GM23338 (cell line): ENCODE data around the gene TMEM187. TPM values are rescaled to one million over a fixed set of nuclear protein-coding genes. Genes with fewer than 3 reads are reported as not detected.

Source experiments
- ATAC-seq: fragments of 200-7000 bp; cut with Tn5 transposase; 3 replicates; pipeline ENCODE4 v1.9.1; 2020
- DNase-seq: peaks from one replicate; pipeline ENCODE4 v3.0.0-alpha.2; 2015; ENCODE audit warnings: low spot score
- H2AFZ ChIP-seq: fragments of 200-600 bp; sonication (generic); 2 replicates; pipeline ENCODE4 v1.8.0; 2016; ENCODE audit warnings: antibody characterized with exemption, mild to moderate bottlenecking, moderate library complexity
- H3F3A ChIP-seq: fragments of 200-600 bp; sonication (generic); replicated peaks from 2 replicates; pipeline ENCODE4 v1.8.0; 2017; ENCODE audit warnings: antibody characterized with exemption, mixed run types, low read depth
- H3K27ac ChIP-seq: fragments of 200-600 bp; sonication (generic); 2 replicates; pipeline ENCODE4 v1.6.1; 2016; ENCODE audit warnings: low read depth
- H3K27me3 ChIP-seq: fragments of 200-600 bp; sonication (generic); 2 replicates; pipeline ENCODE4 v1.8.0; 2016; ENCODE audit warnings: mild to moderate bottlenecking, mixed run types, moderate library complexity; ENCODE audit not compliant: insufficient read depth
- H3K36me3 ChIP-seq: fragments of 200-600 bp; sonication (generic); 2 replicates; pipeline ENCODE4 v1.8.0; 2016; ENCODE audit warnings: mild to moderate bottlenecking; ENCODE audit not compliant: insufficient read depth
- H3K4me1 ChIP-seq: fragments of 200-600 bp; sonication (generic); 2 replicates; pipeline ENCODE4 v1.8.0; 2016; ENCODE audit warnings: mild to moderate bottlenecking, moderate library complexity; ENCODE audit not compliant: insufficient read depth
- H3K4me2 ChIP-seq: fragments of 200-600 bp; sonication (generic); 2 replicates; pipeline ENCODE4 v1.7.1; 2017; ENCODE audit warnings: mixed run types
- H3K4me3 ChIP-seq: fragments of 200-600 bp; sonication (generic); 2 replicates; pipeline ENCODE4 v1.6.1; 2016; ENCODE audit warnings: mixed run types
- H3K79me2 ChIP-seq: fragments of 200-600 bp; sonication (generic); replicated peaks from 2 replicates; pipeline ENCODE4 v1.8.0; 2017; ENCODE audit warnings: mild to moderate bottlenecking; ENCODE audit not compliant: insufficient read depth
- H3K9me2 ChIP-seq: fragments of 200-600 bp; sonication (generic); 2 replicates; pipeline ENCODE4 v1.8.0; 2017; ENCODE audit not compliant: insufficient read depth
- H4K20me1 ChIP-seq: fragments of 200-600 bp; sonication (generic); replicated peaks from 2 replicates; pipeline ENCODE4 v1.8.0; 2017; ENCODE audit warnings: mild to moderate bottlenecking; ENCODE audit not compliant: insufficient read depth
- H3K27ac Mint-ChIP-seq: 2 replicates; pipeline ENCODE4 v1.8.0; 2020; ENCODE audit warnings: inconsistent platforms, mild to moderate bottlenecking, moderate library complexity, mixed read lengths
- H3K27me3 Mint-ChIP-seq: 3 replicates; pipeline ENCODE4 v1.8.0; 2022; ENCODE audit warnings: low read depth, mild to moderate bottlenecking, moderate library complexity, mixed read lengths, inconsistent platforms; ENCODE audit not compliant: insufficient read depth, poor library complexity
- H3K36me3 Mint-ChIP-seq: 3 replicates; pipeline ENCODE4 v1.8.0; 2021; ENCODE audit warnings: low read depth, mild to moderate bottlenecking, inconsistent platforms, moderate library complexity, mixed read lengths
- H3K4me1 Mint-ChIP-seq: 3 replicates; pipeline ENCODE4 v1.8.0; 2020; ENCODE audit warnings: mild to moderate bottlenecking, inconsistent platforms, mixed read lengths
- H3K4me3 Mint-ChIP-seq: 3 replicates; pipeline ENCODE4 v1.8.0; 2021; ENCODE audit warnings: moderate library complexity, mild to moderate bottlenecking, inconsistent platforms, mixed read lengths
- H3K9me3 Mint-ChIP-seq: 3 replicates; pipeline ENCODE4 v1.8.0; 2020; ENCODE audit warnings: moderate library complexity, mild to moderate bottlenecking, inconsistent platforms, mixed read lengths
- CREB1 ChIP-seq: fragments of 250-450 bp; sonication (Bioruptor Pico); IDR thresholded peaks from 2 replicates; pipeline ENCODE4 v1.5.0; 2020; ENCODE audit warnings: low read depth, mild to moderate bottlenecking, moderate library complexity
- CTCF ChIP-seq, 2 experiments: fragments of 200-600 bp in 1 of 2; sonication (generic) in 1 of 2; conservative IDR thresholded peaks; 2 replicates each; pipeline versions ENCODE4 v1.5.1 to v1.6.1; 2016 to 2017; ENCODE audit warnings: antibody characterized with exemption in 2 of 2, low read depth in 2 of 2, mild to moderate bottlenecking in 2 of 2, moderate library complexity in 1 of 2
- ETS1 ChIP-seq: IDR thresholded peaks from 2 replicates; pipeline ENCODE4 v1.6.1; 2016; ENCODE audit warnings: antibody characterized with exemption
- EZH2 ChIP-seq: fragments of 200-600 bp; sonication (generic); IDR thresholded peaks from one replicate; pipeline ENCODE4 v1.8.0; 2017; ENCODE audit warnings: antibody characterized with exemption, mild to moderate bottlenecking, low read depth; ENCODE audit not compliant: unreplicated experiment
- EZH2phosphoT487 ChIP-seq: fragments of 200-600 bp; sonication (generic); IDR thresholded peaks from one replicate; pipeline ENCODE4 v1.8.1; 2018; ENCODE audit warnings: antibody characterized with exemption; ENCODE audit not compliant: unreplicated experiment
- JUNB ChIP-seq: IDR thresholded peaks from one replicate; pipeline ENCODE4 v1.6.1; 2016; ENCODE audit warnings: antibody characterized with exemption; ENCODE audit not compliant: unreplicated experiment
- NANOG ChIP-seq: IDR thresholded peaks from 2 replicates; pipeline ENCODE4 v1.6.1; 2016; ENCODE audit warnings: antibody characterized with exemption, borderline replicate concordance
- POLR2AphosphoS5 ChIP-seq: IDR thresholded peaks from 2 replicates; pipeline ENCODE4 v1.6.1; 2016; ENCODE audit warnings: antibody characterized with exemption, low read depth
- REST ChIP-seq: IDR thresholded peaks from one replicate; pipeline ENCODE4 v1.6.1; 2018; ENCODE audit warnings: antibody characterized with exemption; ENCODE audit not compliant: unreplicated experiment
- STAT1 ChIP-seq: IDR thresholded peaks from one replicate; pipeline ENCODE4 v1.6.1; 2016; ENCODE audit warnings: antibody characterized with exemption; ENCODE audit not compliant: unreplicated experiment
- ZNF114 ChIP-seq: fragments of 250-450 bp; sonication (Bioruptor Pico); IDR thresholded peaks from 2 replicates; pipeline ENCODE4 v1.5.0; 2020; ENCODE audit warnings: mild to moderate bottlenecking, moderate library complexity
- ZNF331 ChIP-seq: fragments of 250-450 bp; sonication (Bioruptor Pico); IDR thresholded peaks from 2 replicates; pipeline ENCODE4 v1.5.0; 2020; ENCODE audit warnings: low read depth, mild to moderate bottlenecking, moderate library complexity
- ZNF462 ChIP-seq: fragments of 250-450 bp; sonication (Bioruptor Pico); IDR thresholded peaks from 2 replicates; pipeline ENCODE4 v1.5.0; 2020; ENCODE audit warnings: mild to moderate bottlenecking, moderate library complexity
- polyA plus RNA-seq: library from polyadenylated mRNA; unstranded; fragments of >200 nt; fragmentation: Nextera tagmentation; extraction: Ambion mirVana; gene quantifications from 2 replicates; pipeline ENCODE4 v1.2.1, GENCODE V29; 2016
- total RNA-seq: library from RNA; depleted of rRNA; stranded (reverse); fragments of >200 nt; shearing (Covaris generic); gene quantifications from 2 replicates; pipeline ENCODE4 v1.2.3, GENCODE V29; 2014

TMEM187 gene
- total and polyA plus RNA-seq, 2 experiments from 2014 or later: 2.5 to 4.4 TPM

- no peak for TF ChIP-seq STAT1
- no peak for TF ChIP-seq CTCF (conservative IDR thresholded peaks at IDR 0.05; ENCODE audit: low read depth in 2 of 2)
- no peak for TF ChIP-seq REST
- TF ChIP-seq EZH2phosphoT487: no peak
- no peak for TF ChIP-seq ZNF462 (CRISPR knock-in tag)
- TF ChIP-seq EZH2: no peak
- TF ChIP-seq ETS1: no peak
- no peak for TF ChIP-seq JUNB
- no peak for TF ChIP-seq CREB1
- no peak for TF ChIP-seq NANOG
- no peak for TF ChIP-seq ZNF331 (CRISPR knock-in tag)
- TF ChIP-seq POLR2AphosphoS5: no peak
- TF ChIP-seq ZNF114 (CRISPR knock-in tag): no peak
- Mint-ChIP-seq H3K36me3 (peaks cover 7% of the 10 kb centered on the region; the same call in 2 of the 3 replicates), H3K27ac (no peak overlapping the region), H3K4me3 (no peak overlapping the region), H3K4me1 (peaks cover 30% of the 10 kb centered on the region), H3K9me3 (no peaks in the 10 kb centered on the region), H3K27me3 (peaks cover 8% of the 10 kb centered on the region)
- Histone ChIP-seq H3K36me3 (no peaks in the 10 kb centered on the region), H3K4me1 (peaks cover 6% of the 10 kb centered on the region; the same call in 1 of the 2 replicates), H3K79me2 (no peaks in the 10 kb centered on the region), H3K4me3 (no peak overlapping the region), H3K27me3 (no peaks in the 10 kb centered on the region), H3F3A (no peaks in the 10 kb centered on the region), H4K20me1 (no peaks in the 10 kb centered on the region), H3K27ac (no peak overlapping the region), H3K4me2 (no peak overlapping the region), H3K9me2 (no peaks in the 10 kb centered on the region), H2AFZ (no peak overlapping the region)
- DNase-seq (no peak), ATAC-seq (no peak)
Measured at GRCh38 chrX:154024271-154024670, 51.7 kb downstream of the TMEM187 start.
